Medulla oblongata (tissue), 1 donor: Measurements from ENCODE around the gene INAFM1.
"Not testable (repeated sequence)": the region's sequence is repeated elsewhere in the genome, so short reads cannot be mapped to it uniquely, and the experiment has no call there.

Experiments
- DNase-seq: peaks from one replicate; pipeline ENCODE4 v3.0.0-alpha.2; 2015; ENCODE audit errors: extremely low spot score

The INAFM1 gene

DNA sequence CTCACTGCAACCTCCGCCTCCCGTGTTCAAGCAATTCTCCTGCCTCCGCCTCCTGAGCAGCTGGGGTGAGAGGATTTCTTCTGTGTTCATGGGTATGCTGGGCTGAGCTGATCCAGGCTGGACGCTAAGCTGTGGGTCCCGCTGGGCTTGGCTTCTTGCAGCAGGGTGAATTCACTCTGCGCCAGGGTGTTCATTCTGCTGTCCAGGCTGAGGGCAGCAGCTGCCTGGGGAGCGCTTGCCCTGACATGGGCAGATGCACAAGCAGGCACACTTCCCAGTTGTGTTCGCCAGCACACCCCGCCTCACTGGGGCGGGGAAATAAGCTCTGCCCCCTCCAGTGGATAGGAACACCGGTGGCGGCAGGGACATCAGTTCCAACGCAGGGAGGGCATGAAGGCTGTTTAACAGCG is 7.3 kb upstream of the INAFM1 start:
- DNase-seq = peak; percentile 85

GRCh38 chr19:47268028-47268427 is 6.7 kb upstream of the INAFM1 start:
- DNase-seq = no peak

GRCh38 chr19:47269596-47269995 is 5.1 kb upstream of the INAFM1 start:
- no peak for DNase-seq

DNA sequence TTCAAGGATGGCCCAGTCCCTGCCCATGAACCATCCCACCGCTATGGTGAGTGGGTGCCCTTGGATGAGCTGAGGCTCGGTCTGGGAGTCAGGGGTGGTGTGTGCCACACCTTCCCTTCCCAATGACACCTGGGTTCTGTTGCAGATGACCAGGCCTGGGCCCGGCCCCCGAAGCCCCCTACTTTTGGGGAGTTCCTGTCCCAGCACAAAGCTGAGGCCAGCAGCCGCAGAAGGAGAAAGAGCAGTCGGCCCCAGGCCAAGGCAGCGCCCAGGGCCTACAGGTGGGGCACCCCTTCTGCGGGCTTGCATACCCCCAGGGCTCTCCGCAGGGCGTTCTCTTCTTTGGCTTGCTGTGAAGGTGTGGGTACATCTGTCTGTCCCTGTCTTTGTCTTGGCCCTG is 4.3 kb upstream of the INAFM1 start:
- DNase-seq = no peak

- DNase-seq = no peak
Measured at GRCh38 chr19:47271949-47272348, 2.7 kb upstream of the INAFM1 start.

- no peak for DNase-seq
Measured at GRCh38 chr19:47272448-47273312, 2.0 kb upstream of the INAFM1 start.

DNA sequence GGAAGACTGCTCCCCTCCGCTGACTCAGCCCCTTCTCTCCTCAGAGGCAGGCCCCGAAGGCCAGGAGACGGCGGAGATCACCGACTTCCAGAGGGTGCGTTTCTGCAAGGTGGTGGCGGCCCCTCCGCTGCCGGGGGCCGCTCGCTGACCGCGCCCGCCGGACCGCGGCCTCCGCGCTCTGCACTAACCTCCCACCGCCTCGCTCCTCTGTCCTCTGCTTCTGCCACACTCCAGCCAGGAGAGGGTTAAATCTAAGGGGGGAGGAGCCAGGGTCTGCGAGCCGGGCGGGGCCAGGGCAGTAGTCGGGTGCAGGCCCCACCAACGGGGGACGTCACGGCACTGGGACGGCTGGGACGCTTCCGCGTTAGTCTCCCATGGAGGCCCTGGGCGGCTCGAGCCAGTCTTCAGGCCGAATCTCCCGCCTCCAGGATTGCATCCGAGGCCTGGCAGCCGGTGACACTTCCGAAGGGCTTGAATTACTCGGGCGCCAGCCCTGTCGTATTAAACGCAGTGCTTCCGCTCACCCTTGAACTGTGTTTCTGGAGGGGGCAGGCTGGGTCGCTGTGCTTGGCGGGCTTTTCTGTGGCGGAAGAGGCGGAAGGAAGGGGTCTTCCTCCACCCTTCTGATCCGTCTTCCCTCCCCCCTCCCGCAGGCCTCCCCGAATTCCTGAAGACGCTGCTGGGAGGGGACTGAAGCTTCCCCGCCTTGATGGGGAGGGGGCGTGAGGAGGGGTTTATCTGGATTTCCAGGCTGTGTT is 1.2 kb upstream of the INAFM1 start:
- DNase-seq = peak; percentile 92

- no peak for DNase-seq
Measured at GRCh38 chr19:47274891-47275761, 441 bp downstream of the INAFM1 start.

- no peak for DNase-seq
Measured at GRCh38 chr19:47275791-47276461, 1.2 kb downstream of the INAFM1 start.

DNA sequence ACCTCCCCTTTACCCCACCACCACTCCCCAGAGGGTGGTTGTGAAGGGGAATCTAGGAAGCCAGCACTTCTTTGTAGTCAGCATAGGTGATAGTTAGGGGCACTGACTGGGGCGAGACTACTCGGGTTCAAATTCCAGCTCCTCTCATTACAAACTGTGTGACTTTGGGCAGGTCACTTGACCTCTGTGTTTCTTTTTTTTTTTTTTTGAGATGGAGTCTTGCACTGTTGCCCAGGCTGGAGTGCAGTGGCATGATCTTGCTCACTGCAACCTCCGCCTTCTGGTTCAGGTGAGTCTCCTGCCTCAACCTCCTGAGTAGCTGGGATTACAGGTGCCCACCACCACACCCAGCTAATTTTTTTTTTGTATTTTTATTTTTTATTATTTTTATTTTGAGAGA is 1.8 kb downstream of the INAFM1 start:
- DNase-seq = not testable (repeated sequence)

DNA sequence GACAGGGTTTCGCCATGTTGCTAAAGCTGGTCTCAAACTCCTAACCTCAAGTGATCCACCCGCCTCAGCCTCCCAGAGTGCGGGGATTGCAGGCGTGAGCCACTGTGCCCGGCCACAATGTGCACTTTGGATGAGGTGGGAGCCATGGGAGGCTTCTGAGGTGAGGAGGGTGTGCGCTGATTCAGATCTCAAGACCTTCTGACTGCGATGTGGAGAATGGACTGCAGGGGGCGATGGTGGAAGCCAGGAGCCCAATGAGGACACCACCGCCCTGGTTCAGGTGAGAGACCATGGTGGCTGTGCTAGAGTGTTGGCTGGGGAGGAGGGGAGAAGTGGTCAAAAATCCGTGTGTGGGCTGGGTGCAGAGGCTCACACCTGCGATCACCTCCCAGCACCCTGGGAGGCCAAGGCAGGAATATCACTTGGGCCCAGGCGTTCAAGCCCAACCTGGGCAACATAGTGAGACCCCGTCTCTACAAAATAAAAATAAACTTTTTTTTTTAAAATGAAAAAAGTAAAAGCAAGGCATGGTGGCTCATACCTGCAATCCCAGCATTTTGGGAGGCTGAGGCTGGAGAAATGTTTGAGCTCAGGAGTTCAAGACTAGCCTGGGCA is 5.6 kb downstream of the INAFM1 start:
- DNase-seq = no peak

DNA sequence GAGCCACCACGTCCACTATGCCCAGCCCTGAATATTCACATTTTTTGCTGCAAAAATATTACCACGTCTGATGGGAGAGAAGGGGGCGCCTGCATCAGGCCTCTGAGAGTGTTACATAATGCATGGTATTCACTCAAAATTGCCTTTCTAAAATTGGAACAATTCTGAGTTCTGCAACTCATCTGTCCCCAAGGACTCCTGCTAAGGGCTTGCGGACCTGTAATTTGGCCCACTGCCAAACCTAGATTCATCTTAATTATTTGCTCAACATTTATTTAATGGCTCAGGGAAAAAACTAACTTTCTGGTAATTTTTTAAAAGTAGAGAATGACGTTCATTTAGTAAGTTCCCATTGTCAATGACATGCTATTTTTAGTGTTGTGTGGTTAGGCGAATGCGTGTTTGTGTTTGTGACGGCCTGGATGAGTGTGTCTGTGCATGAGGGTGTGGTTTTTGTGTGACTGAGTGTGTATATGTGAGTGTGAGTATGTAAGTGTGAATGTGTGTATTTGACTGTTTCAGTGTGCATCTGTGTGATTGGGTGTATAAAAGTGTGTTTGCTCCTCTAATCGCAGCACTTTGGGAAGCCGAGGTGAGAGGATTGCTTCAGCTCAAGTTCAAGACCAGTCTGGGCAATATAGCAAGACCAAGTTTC is 8.8 kb downstream of the INAFM1 start:
- DNase-seq = no peak

GRCh38 chr19:47284324-47284899 is 9.7 kb downstream of the INAFM1 start:
- DNase-seq = peak; percentile 68

DNA sequence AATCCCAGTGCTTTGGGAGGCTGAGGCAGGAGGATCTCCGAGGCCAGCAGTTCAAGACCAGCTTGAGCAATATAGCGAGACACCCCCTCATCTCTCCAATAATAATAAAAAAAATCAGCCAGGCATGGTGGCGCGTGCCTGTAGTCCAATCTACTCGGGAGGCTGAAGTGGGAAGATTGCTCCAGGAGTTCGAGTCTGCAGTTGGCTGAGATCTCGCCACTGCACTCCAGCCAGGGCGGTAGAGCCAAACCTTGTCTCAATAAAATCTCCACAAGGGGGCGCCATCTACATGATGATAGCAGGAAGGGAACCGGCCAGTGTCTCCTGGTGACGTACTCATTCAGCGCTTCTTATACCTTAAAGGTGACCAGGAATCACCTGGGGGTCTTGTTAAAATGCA is 21.4 kb downstream of the INAFM1 start:
- DNase-seq = peak; percentile 91

GRCh38 chr19:47300867-47301266 is 26.2 kb downstream of the INAFM1 start:
- DNase-seq = not testable (repeated sequence)

DNA sequence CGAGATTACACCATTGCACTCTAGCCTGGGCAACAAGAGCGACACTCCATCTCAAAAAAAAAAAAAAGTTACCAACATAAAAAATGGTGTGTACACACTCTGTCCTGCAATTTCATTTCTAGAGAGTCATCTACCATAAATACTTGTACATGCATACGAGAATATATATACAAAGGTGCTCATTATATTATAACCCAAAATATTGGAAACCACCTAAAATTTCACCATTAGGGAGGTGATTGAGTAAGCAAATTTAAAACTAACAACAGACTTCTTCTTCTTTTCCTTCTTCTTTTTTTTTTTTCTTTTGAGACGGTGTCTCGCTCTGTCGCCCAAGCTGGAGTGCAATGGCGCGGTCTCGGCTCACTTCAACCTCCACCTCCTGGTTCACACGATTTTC is 27.6 kb downstream of the INAFM1 start:
- no peak for DNase-seq

DNA sequence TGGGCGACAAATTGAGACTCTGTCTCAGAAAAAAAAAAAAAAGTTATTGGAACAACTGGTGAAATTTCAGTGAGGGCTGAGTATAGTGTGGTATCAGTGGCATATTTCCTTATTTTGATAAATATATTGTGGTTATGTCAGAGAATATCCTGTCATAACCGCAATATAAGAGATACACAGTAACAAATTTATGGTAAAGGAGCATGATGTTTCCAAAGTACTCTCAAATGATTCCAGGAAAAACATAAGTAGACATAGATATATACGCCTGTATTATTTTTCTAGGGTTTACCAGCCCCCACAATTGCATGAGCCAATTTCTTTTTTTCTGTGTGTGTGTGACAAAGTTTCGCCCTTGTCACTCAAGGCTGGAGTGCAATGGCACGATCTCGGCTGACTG is 29.3 kb downstream of the INAFM1 start:
- DNase-seq = no peak

DNA sequence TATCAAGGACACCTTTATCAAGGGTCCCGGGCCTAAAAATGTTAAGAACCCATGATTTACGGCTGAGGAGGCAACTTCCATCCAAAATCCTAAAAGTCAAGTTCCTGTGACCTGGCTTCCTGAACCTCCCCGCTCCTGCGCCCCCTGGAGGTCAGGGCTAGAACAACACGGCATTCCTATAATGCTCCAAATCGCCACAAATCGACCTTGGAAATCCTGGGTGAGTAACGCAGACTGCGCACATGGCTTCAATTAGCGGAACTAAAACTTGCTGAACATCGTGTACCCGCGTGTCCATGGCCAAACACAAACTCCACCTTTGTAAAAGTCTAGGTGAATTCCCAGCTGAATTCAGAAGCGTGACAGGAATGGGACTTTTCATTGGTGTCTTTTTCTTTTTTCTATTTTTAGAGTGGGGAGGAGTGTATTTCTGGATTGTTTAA is 30.6 kb downstream of the INAFM1 start:
- peak; percentile 50 for DNase-seq

DNA sequence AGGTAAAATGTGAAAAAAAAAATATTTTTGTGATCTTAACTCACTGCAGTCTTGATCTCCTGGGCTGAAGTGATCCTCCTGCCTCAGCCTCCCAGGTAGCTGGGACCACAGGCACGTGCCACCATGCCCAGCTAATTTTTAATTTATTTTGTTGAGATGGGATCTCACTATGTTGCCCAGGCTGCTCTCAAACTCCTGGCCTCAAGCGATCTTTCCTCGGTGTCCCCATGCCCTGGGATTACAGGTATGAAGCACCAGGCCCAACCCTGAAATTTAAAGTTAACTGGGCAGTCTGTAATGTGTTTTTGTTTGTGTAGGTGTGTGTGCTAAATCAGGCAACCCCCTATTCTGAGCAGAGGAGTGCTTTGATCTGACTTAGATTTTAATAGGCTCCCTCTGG is 31.6 kb downstream of the INAFM1 start:
- no peak for DNase-seq

- no peak for DNase-seq
Measured at GRCh38 chr19:47309038-47309437, 34.4 kb downstream of the INAFM1 start.
